K562 (cell line): ENCODE results near the gene NEURL4. TPM values are rescaled to one million over a fixed set of nuclear protein-coding genes. Genes with fewer than 3 reads are reported as not detected.

Experiments
- ARNT ChIP-seq, 2 experiments: fragments of 450-650 bp; IDR thresholded peaks; 2 replicates each; pipeline ENCODE4 v1.6.1; 2016; ENCODE audit warnings: mild to moderate bottlenecking in 1 of 2
- CREB1 ChIP-seq, 2 experiments: sonication (generic) in 1 of 2; formaldehyde crosslinking in 1 of 2; IDR thresholded peaks; 2 replicates each; pipeline versions ENCODE4 v1.6.1 to v1.8.0; 2012 to 2022; ENCODE audit warnings: inconsistent platforms in 1 of 2, mild to moderate bottlenecking in 1 of 2, missing genetic modification reagents in 1 of 2, moderate library complexity in 1 of 2
- ELF4 ChIP-seq: fragments of 450-650 bp; formaldehyde crosslinking; IDR thresholded peaks from 2 replicates; pipeline ENCODE4 v1.4.0; 2022; ENCODE audit warnings: missing genetic modification characterization
- EP400 ChIP-seq: fragments of 450-650 bp; IDR thresholded peaks from 2 replicates; pipeline ENCODE4 v1.6.1; 2017; ENCODE audit warnings: antibody characterized with exemption, mild to moderate bottlenecking, moderate library complexity
- MEIS2 ChIP-seq: fragments of 450-650 bp; IDR thresholded peaks from 2 replicates; pipeline ENCODE4 v1.6.1; 2014; ENCODE audit warnings: mild to moderate bottlenecking; ENCODE audit not compliant: partially characterized antibody
- MTA3 ChIP-seq: fragments of 450-650 bp; formaldehyde crosslinking; IDR thresholded peaks from 2 replicates; pipeline ENCODE4 v1.6.1; 2017; ENCODE audit warnings: mild to moderate bottlenecking, borderline replicate concordance
- OTX1 ChIP-seq: fragments of 450-650 bp; formaldehyde crosslinking; IDR thresholded peaks from 2 replicates; pipeline ENCODE4 v1.4.0; 2022; ENCODE audit warnings: mild to moderate bottlenecking
- PCBP1 ChIP-seq: fragments of 200-400 bp; formaldehyde crosslinking; IDR thresholded peaks from 2 replicates; pipeline ENCODE4 v1.6.1; 2018; ENCODE audit warnings: mild to moderate bottlenecking, low read depth, low read length; ENCODE audit not compliant: poor library complexity, severe bottlenecking
- PHTF2 ChIP-seq: fragments of 250-450 bp; sonication (Bioruptor Pico); IDR thresholded peaks from 2 replicates; pipeline ENCODE4 v1.5.0; 2021; ENCODE audit warnings: mild to moderate bottlenecking
- PKNOX1 ChIP-seq: fragments of 450-650 bp; IDR thresholded peaks from 2 replicates; pipeline ENCODE4 v1.6.1; 2016
- SRSF3 ChIP-seq: fragments of 200-400 bp; formaldehyde crosslinking; IDR thresholded peaks from 2 replicates; pipeline ENCODE4 v1.6.1; 2016; ENCODE audit warnings: mild to moderate bottlenecking, low read length, moderate library complexity; ENCODE audit not compliant: insufficient read depth
- ZBTB40 ChIP-seq, 2 experiments: fragments of 450-650 bp in 1 of 2; sonication (generic) in 1 of 2; formaldehyde crosslinking in 1 of 2; IDR thresholded peaks; 2 replicates each; pipeline versions ENCODE4 v1.7.1 to v1.9.0; 2016 to 2022; ENCODE audit warnings: inconsistent platforms in 1 of 2, mild to moderate bottlenecking in 1 of 2, missing genetic modification reagents in 1 of 2
- ZNF165 ChIP-seq: fragments of 250-450 bp; sonication (Bioruptor Pico); IDR thresholded peaks from 2 replicates; pipeline ENCODE4 v1.4.0; 2020; ENCODE audit warnings: borderline replicate concordance
- polyA plus RNA-seq, 8 experiments: library from polyadenylated mRNA; depleted of rRNA in 4 of 8; stranded (reverse) in 5 of 8; unstranded in 3 of 8; fragments of >200 nt; fragmentation: Nextera tagmentation in 2 of 8; fragmentation: Illumina TruSeq in 1 of 8; extraction: Ambion mirVana in 2 of 8; extraction: Trizol in 1 of 8; gene quantifications; 2 replicates each; pipeline versions ENCODE4 v1.2.1 to v1.2.3, GENCODE V29; 2011 to 2014; ENCODE audit warnings: inconsistent platforms in 1 of 8, missing spikeins in 1 of 8
- total RNA-seq, 7 experiments: library from RNA; depleted of rRNA in 6 of 7; stranded (reverse); fragments of >200 nt in 6 of 7; fragmentation: Illumina TruSeq in 2 of 7; extraction: Trizol in 2 of 7; gene quantifications; 2 replicates each; pipeline versions ENCODE4 v1.2.1 to v1.2.3, GENCODE V29; 2011 to 2021; ENCODE audit warnings: low replicate concordance in 1 of 7
- TF ChIP-seq, protein P1 (sequence below), 2 experiments: fragments of 450-650 bp; IDR thresholded peaks; 2 replicates each; pipeline ENCODE4 v1.6.1; 2016

NEURL4 gene
- total and polyA plus RNA-seq, 9 of the 15 experiments (the other 6 are each of a cell fraction or from before 2014, with no cell fraction given), result 0.08 to 37.4 (median 11.5) TPM

DNA sequence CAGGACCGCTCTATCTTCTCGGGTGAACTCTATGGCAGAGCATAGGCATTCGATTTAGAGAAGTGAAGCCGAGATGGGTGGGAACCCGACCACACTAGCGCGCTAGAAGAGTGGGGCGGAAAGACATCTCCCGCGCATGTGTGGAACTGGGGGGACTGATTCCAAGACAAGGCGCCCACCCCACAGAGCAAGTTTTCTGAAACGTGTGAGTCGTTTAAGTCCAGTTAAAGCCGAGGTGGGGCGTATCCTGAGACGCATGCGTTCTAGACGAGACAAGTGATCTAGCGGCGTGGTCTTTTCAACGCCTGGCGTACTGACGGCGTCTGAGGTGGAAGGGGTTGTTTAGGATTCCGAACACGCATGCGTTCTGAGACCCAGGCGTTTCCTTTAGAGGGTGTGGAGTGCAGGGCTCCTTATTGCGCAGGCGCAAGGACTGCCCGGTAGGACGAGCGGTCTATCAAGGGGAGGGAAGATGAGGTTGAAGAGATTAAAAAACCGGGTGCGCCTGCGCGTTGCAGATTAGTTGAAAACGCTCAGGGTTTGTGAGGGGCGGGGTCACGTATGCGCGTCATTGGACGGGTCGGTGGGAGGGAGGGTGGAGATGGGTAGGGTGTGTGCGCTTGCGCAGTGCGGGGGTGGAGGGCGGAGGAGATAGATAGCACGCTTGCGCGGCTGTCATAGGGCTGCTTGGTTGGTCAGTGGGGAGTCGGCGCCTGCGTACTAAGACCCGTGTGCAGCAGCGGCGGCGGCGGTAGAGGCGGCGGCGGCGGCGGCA is 22.0 kb downstream of the NEURL4 start, which contains the start of gene EIF5A (continued):
- TF ChIP-seq PKNOX1, result peak; percentile 88
- TF ChIP-seq EP400, result peak; percentile 84
- 0 out of 4 replicates have a peak, but pooled peaks of 1 of the 2 experiments have one; percentile 3 for TF ChIP-seq ARNT (IDR thresholded peaks at IDR 0.05)
- TF ChIP-seq, protein P1, sequence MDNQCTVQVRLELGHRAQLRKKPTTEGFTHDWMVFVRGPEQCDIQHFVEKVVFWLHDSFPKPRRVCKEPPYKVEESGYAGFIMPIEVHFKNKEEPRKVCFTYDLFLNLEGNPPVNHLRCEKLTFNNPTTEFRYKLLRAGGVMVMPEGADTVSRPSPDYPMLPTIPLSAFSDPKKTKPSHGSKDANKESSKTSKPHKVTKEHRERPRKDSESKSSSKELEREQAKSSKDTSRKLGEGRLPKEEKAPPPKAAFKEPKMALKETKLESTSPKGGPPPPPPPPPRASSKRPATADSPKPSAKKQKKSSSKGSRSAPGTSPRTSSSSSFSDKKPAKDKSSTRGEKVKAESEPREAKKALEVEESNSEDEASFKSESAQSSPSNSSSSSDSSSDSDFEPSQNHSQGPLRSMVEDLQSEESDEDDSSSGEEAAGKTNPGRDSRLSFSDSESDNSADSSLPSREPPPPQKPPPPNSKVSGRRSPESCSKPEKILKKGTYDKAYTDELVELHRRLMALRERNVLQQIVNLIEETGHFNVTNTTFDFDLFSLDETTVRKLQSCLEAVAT (IDR thresholded peaks at IDR 0.05), result peak in 1 of 2 experiments; percentile 96; a peak in 2 of 4 replicates
- peak; percentile 69; the same call in 1 of the 2 replicates for TF ChIP-seq CREB1 (IDR thresholded peaks at IDR 0.05)
- TF ChIP-seq CREB1 (CRISPR knock-in tag; IDR thresholded peaks at IDR 0.05), result peak; percentile 71; the same call in 1 of the 2 replicates
- TF ChIP-seq PHTF2 (CRISPR knock-in tag), result no peak
- TF ChIP-seq MEIS2, result peak; percentile 96
- no peak for TF ChIP-seq ELF4 (CRISPR knock-in tag)
- no peak for TF ChIP-seq ZNF165 (CRISPR knock-in tag)
- 0 out of 2 replicates have a peak, but pooled peaks have one; percentile 17 for TF ChIP-seq ZBTB40 (IDR thresholded peaks at IDR 0.05)
- TF ChIP-seq ZBTB40 (CRISPR knock-in tag; IDR thresholded peaks at IDR 0.05), result no peak
- TF ChIP-seq PCBP1, result no peak
- TF ChIP-seq MTA3, result peak; percentile 56; the same call in 1 of the 2 replicates
- no peak for TF ChIP-seq SRSF3
- TF ChIP-seq OTX1 (CRISPR knock-in tag), result no peak
